Neuronal stem cell (in vitro differentiated cells): ENCODE results near the gene MACROH2A1.
A peak's percentile ranks its signal among the peaks of the same experiment; 100 is the strongest.

Experiments used
- DNase-seq: peaks from one replicate; pipeline ENCODE4 v3.0.0-alpha.2; 2013; ENCODE audit warnings: low spot score
- H2AFZ ChIP-seq: one replicate; pipeline ENCODE4 v1.6.1; 2013; ENCODE audit warnings: mild to moderate bottlenecking, low read length, inconsistent platforms
- H2AK5ac ChIP-seq: 2 replicates; pipeline ENCODE4 v1.6.1; 2013; ENCODE audit warnings: low read depth, mild to moderate bottlenecking, inconsistent platforms, low read length, moderate library complexity, mixed read lengths
- H2BK120ac ChIP-seq: 2 replicates; pipeline ENCODE4 v1.6.1; 2013; ENCODE audit warnings: low read depth, mild to moderate bottlenecking, inconsistent platforms, low read length, moderate library complexity, mixed read lengths
- H2BK12ac ChIP-seq: one replicate; pipeline ENCODE4 v1.6.1; 2013; ENCODE audit warnings: low read length, inconsistent platforms
- H2BK15ac ChIP-seq: 2 replicates; pipeline ENCODE4 v1.6.1; 2013; ENCODE audit warnings: mild to moderate bottlenecking, low read length, inconsistent platforms, mixed read lengths
- H2BK5ac ChIP-seq: one replicate; pipeline ENCODE4 v1.6.1; 2013; ENCODE audit warnings: inconsistent platforms, mild to moderate bottlenecking, low read length, moderate library complexity
- H3K14ac ChIP-seq: one replicate; pipeline ENCODE4 v1.6.1; 2013; ENCODE audit warnings: low read length, inconsistent platforms
- H3K18ac ChIP-seq: 2 replicates; pipeline ENCODE4 v1.6.1; 2013; ENCODE audit warnings: low read length, inconsistent platforms
- H3K23ac ChIP-seq: 2 replicates; pipeline ENCODE4 v1.6.1; 2013; ENCODE audit warnings: low read depth, mild to moderate bottlenecking, mixed read lengths, low read length, inconsistent platforms; ENCODE audit not compliant: poor library complexity
- H3K27ac ChIP-seq: replicated peaks from 3 replicates; pipeline ENCODE4 v1.5.1; 2013; ENCODE audit warnings: low read length, inconsistent platforms
- H3K27me3 ChIP-seq, 3 experiments: 2 replicates each; pipeline ENCODE4 v1.6.1; 2013; ENCODE audit warnings: low read length in 3 of 3, mild to moderate bottlenecking in 2 of 3, inconsistent platforms in 1 of 3, low read depth in 1 of 3, mixed read lengths in 1 of 3, moderate library complexity in 1 of 3; ENCODE audit not compliant: control insufficient read depth in 3 of 3, insufficient read depth in 3 of 3
- H3K36me3 ChIP-seq, 2 donors: replicated peaks in 1 of 2; 2 replicates each; pipeline ENCODE4 v1.6.1; 2013; ENCODE audit warnings: low read length in 2 of 2; ENCODE audit not compliant: control insufficient read depth in 2 of 2, insufficient read depth in 2 of 2
- H3K4ac ChIP-seq: 2 replicates; pipeline ENCODE4 v1.6.1; 2013; ENCODE audit warnings: inconsistent platforms, mild to moderate bottlenecking, low read length, moderate library complexity
- H3K4me1 ChIP-seq, 2 donors: 1 replicate in 1 of 2; 2 replicates in 1 of 2; pipeline ENCODE4 v1.6.1; 2013; ENCODE audit warnings: low read length in 2 of 2, low read depth in 1 of 2; ENCODE audit not compliant: control insufficient read depth in 2 of 2, insufficient read depth in 1 of 2
- H3K4me2 ChIP-seq: one replicate; pipeline ENCODE4 v1.6.1; 2013; ENCODE audit warnings: mild to moderate bottlenecking, low read length, inconsistent platforms; ENCODE audit not compliant: insufficient read depth, poor library complexity, severe bottlenecking
- H3K4me3 ChIP-seq, 2 donors: 2 replicates each; pipeline ENCODE4 v1.5.1; 2013; ENCODE audit warnings: low read length in 2 of 2, mild to moderate bottlenecking in 2 of 2, inconsistent platforms in 1 of 2, moderate library complexity in 1 of 2
- H3K79me1 ChIP-seq: one replicate; pipeline ENCODE4 v1.6.1; 2013; ENCODE audit warnings: low read depth, mild to moderate bottlenecking, inconsistent platforms, low read length, moderate library complexity
- H3K9ac ChIP-seq: one replicate; pipeline ENCODE4 v1.6.1; 2013; ENCODE audit warnings: mild to moderate bottlenecking, low read depth, low read length, inconsistent platforms; ENCODE audit not compliant: poor library complexity
- H3K9me3 ChIP-seq, 2 donors: replicated peaks in 1 of 2; 2 replicates each; pipeline versions ENCODE3 to v1.6.1; 2013; ENCODE audit warnings: low read length in 2 of 2, mild to moderate bottlenecking in 2 of 2, inconsistent platforms in 1 of 2, low read depth in 1 of 2, mixed read lengths in 1 of 2, moderate library complexity in 1 of 2; ENCODE audit not compliant: control insufficient read depth in 2 of 2, insufficient read depth in 1 of 2
- H4K8ac ChIP-seq: one replicate; pipeline ENCODE4 v1.6.1; 2013; ENCODE audit warnings: low read depth, mild to moderate bottlenecking, inconsistent platforms, low read length, moderate library complexity
- H4K91ac ChIP-seq: one replicate; pipeline ENCODE4 v1.6.1; 2013; ENCODE audit warnings: low read length, low read depth, mild to moderate bottlenecking, inconsistent platforms; ENCODE audit not compliant: poor library complexity
- WGBS, 2 donors: extraction: QIAGEN DNeasy Blood & Tissue Kit; methylation state at CpG; one replicate each; pipeline ENCODE4 v1.1.7; 2013; ENCODE audit warnings: missing lambda C conversion rate in 2 of 2, mixed read lengths in 1 of 2; ENCODE audit not compliant: insufficient read length in 2 of 2, insufficient replicate concordance in 1 of 2; ENCODE audit errors: extremely low coverage in 2 of 2; 5-methylcytosine and 5-hydroxymethylcytosine counted together

The MACROH2A1 gene

DNA sequence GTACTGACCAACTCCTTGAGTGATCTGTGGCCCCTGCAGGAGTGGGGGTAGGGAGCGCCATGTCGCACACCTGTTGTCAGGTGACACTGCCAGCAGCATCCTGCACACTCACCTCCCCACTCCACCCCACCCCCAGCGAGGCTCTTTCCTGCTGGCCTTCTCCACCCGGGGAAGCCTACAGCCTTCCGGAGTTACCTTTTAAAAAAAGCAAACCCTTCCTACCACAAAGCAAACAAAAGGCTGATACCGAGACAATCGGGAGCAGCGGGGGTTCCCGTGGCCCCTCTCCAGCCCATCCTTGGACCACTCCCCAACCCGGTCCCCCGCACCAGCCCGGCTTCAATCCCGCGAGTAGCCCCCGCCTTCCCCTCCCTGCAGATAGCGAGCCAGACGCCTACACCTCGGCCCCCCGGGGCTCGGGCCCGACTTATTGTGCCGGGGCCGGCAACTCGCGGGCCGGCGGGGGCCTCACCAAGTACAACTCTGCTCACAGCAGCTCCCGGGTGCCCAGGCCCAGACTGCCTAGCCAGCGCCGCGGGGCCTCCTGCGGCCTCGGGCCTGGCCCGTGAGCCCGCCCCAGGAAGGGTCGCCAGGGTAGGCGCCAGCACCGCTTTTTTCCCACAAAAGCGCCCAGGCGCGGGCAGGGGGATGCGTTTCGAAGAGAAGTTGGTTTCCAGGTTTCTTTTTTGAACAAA lies 724 bp downstream of the MACROH2A1 start:
- Histone ChIP-seq H4K8ac (no peak overlapping the region), H3K36me3 (peaks cover 5 to 38% of the 10 kb centered on the region in 2 donors), H3K4me1 (peaks cover 5 to 21% of the 10 kb centered on the region in 2 donors), H3K9me3 (no peaks in the 10 kb centered on the region), H3K14ac (no peak overlapping the region), H3K79me1 (peaks cover 6% of the 10 kb centered on the region), H3K9ac (peak overlapping the region; percentile 91), H3K4me3 (peak overlapping the region; percentile 94 to 98), H2BK12ac (no peak overlapping the region), H3K27me3 (peaks cover 0 to 17% (median 5%) of the 10 kb centered on the region in 3 experiments), H3K27ac (peak overlapping the region; percentile 45), H4K91ac (no peak overlapping the region), H2AK5ac (peak overlapping the region; percentile 70), H3K23ac (peak overlapping the region; percentile 86), H2BK120ac (peak overlapping the region; percentile 27), H2BK5ac (peak overlapping the region; percentile 58), H2BK15ac (no peak overlapping the region), H2AFZ (peak overlapping the region; percentile 97), H3K18ac (peak overlapping the region; percentile 96), H3K4ac (no peak overlapping the region), H3K4me2 (peak overlapping the region; percentile 67)
- no CpG with 5 or more reads among the region's 43 CpGs for WGBS, 2 donors
- peak; percentile 44 for DNase-seq

DNA sequence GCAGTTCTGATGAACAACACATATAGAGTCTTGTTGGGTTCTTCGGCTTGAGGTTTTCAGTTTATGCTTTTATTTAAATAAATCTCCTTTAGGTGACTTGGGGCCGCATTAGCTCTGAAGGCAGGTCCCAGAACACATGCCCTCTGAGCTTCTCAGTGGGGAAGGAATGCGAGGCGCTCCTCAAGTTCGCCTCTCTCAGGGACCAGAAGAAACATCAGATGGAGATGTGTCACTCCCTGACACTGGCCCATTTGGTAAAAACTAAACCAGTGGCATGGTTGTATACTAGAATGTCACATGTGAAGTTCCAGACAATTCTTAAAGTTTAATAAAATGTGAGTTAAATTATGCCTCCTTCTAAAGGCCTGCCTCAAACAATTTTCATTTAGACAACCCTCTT lies 1.9 kb downstream of the MACROH2A1 start:
- Histone ChIP-seq H3K9ac (no peak overlapping the region), H2BK15ac (no peak overlapping the region), H3K4me1 (peaks cover 5 to 21% of the 10 kb centered on the region in 2 donors), H3K4me3 (peak overlapping the region in 1 of 2 donors; percentile 98), H4K91ac (no peak overlapping the region), H2BK12ac (no peak overlapping the region), H3K27me3 (peaks cover 0 to 17% (median 5%) of the 10 kb centered on the region in 3 experiments), H2BK5ac (no peak overlapping the region), H2BK120ac (no peak overlapping the region), H3K9me3 (no peaks in the 10 kb centered on the region), H2AFZ (no peak overlapping the region), H3K18ac (no peak overlapping the region), H3K4me2 (no peak overlapping the region), H3K27ac (no peak overlapping the region), H3K14ac (no peak overlapping the region), H3K79me1 (peaks cover 6% of the 10 kb centered on the region), H3K23ac (no peak overlapping the region), H3K36me3 (peaks cover 6 to 51% of the 10 kb centered on the region in 2 donors), H2AK5ac (no peak overlapping the region), H3K4ac (no peak overlapping the region), H4K8ac (no peak overlapping the region)
- DNase-seq: no peak
- WGBS, 2 donors: no CpG with 5 or more reads among the region's 5 CpGs

DNA sequence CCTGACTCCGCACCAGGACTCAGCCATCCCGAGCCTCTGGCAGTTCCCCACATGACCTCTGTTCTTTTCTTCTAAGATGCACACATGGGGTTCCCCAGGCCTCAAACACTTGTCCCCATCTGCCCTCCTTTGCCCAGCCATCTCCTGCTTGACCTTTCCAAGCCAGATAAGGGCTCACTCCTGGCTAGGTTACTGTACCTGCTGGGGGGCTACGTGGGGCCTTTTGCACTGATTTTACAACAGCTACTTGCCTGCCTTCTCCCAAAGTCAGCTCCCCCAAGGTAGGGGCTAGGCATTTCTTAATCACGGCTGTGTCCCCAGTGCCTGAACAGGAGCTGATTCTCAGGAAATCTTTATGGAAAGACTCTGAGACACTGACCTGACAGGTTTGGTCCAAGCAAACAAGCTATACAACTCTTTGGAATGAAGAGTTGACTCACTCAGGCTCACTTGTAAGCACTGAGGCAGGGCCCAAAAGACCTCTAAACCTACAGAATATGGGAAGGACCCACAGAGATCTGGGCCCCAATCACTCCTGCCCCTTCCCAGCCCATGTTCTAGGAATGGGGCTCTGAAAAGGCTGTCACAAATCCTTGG lies 2.5 kb downstream of the MACROH2A1 start:
- H2BK12ac ChIP-seq: no peak overlapping the region
- H3K23ac ChIP-seq: no peak overlapping the region
- H3K27me3 ChIP-seq: peaks cover 0 to 17% (median 5%) of the 10 kb centered on the region in 3 experiments
- H3K14ac ChIP-seq: no peak overlapping the region
- H3K27ac ChIP-seq: no peak overlapping the region
- DNase-seq: no peak
- no peak overlapping the region for H4K91ac ChIP-seq
- peaks cover 8 to 56% of the 10 kb centered on the region in 2 donors for H3K36me3 ChIP-seq
- WGBS, 2 donors: no CpG with 5 or more reads among the region's 4 CpGs
- no peak overlapping the region for H3K9ac ChIP-seq
- H3K18ac ChIP-seq: no peak overlapping the region
- H2BK120ac ChIP-seq: no peak overlapping the region
- H3K4me2 ChIP-seq: no peak overlapping the region
- no peak overlapping the region for H3K4ac ChIP-seq
- H3K9me3 ChIP-seq: no peaks in the 10 kb centered on the region
- no peak overlapping the region for H3K4me3 ChIP-seq
- no peak overlapping the region for H2BK5ac ChIP-seq
- H3K4me1 ChIP-seq: peaks cover 5 to 25% of the 10 kb centered on the region in 2 donors
- no peak overlapping the region for H2AK5ac ChIP-seq
- H2BK15ac ChIP-seq: no peak overlapping the region
- peaks cover 6% of the 10 kb centered on the region for H3K79me1 ChIP-seq
- H4K8ac ChIP-seq: no peak overlapping the region
- no peak overlapping the region for H2AFZ ChIP-seq

DNA sequence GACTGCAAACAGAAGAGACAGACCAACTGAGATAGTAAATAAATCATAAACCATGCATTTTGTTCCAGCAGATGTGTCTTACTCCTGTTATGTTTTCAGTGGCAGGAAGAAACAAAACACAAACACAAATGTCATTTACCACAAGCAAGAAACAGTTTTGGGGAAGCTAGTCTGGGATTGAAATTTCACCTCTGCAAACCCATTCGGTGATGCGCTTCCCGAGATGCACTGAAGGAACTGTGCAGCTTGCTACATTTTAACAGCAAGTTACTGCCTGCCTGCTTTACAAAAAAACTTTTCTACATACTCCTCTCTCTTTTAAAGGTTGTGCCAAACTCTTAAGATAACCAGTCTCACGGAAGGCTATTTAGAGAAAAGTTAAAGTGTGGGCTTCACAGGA lies 3.2 kb downstream of the MACROH2A1 start:
- Histone ChIP-seq H3K4me1 (peaks cover 5 to 30% of the 10 kb centered on the region in 2 donors), H2AK5ac (no peak overlapping the region), H2BK12ac (no peak overlapping the region), H2BK5ac (no peak overlapping the region), H3K23ac (no peak overlapping the region), H3K79me1 (peaks cover 6% of the 10 kb centered on the region), H3K36me3 (peaks cover 8 to 63% of the 10 kb centered on the region in 2 donors), H3K9me3 (no peaks in the 10 kb centered on the region), H2BK120ac (no peak overlapping the region), H2BK15ac (no peak overlapping the region), H3K4ac (no peak overlapping the region), H3K4me2 (no peak overlapping the region), H3K18ac (no peak overlapping the region), H3K27me3 (peaks cover 0 to 15% (median 5%) of the 10 kb centered on the region in 3 experiments), H4K8ac (no peak overlapping the region), H2AFZ (no peak overlapping the region), H3K14ac (no peak overlapping the region), H3K9ac (no peak overlapping the region), H4K91ac (no peak overlapping the region), H3K27ac (no peak overlapping the region), H3K4me3 (no peak overlapping the region)
- WGBS, 2 donors: no CpG with 5 or more reads among the region's 4 CpGs
- no peak for DNase-seq
